Right lung (tissue), 5 donors: ENCODE data around the gene CDK10. TPM values are rescaled to one million over a fixed set of nuclear protein-coding genes. Genes with fewer than 3 reads are reported as not detected.

Experiments used
- DNase-seq, 2 donors: peaks; one replicate each; pipeline ENCODE4 v3.0.0-alpha.2; 2013
- polyA plus RNA-seq, 5 donors: library from polyadenylated mRNA; unstranded; fragments of 120-200 nt; gene quantifications; one replicate each; pipeline versions ENCODE4 v1.2.1 to v1.2.3, GENCODE V29; 2013; ENCODE audit warnings: inconsistent platforms in 1 of 5, low replicate concordance in 1 of 5; ENCODE audit not compliant: insufficient read length in 5 of 5, insufficient read depth in 1 of 5

Gene CDK10
- polyA plus RNA-seq, 5 donors: 80.3 to 139 (median 102) TPM

DNA sequence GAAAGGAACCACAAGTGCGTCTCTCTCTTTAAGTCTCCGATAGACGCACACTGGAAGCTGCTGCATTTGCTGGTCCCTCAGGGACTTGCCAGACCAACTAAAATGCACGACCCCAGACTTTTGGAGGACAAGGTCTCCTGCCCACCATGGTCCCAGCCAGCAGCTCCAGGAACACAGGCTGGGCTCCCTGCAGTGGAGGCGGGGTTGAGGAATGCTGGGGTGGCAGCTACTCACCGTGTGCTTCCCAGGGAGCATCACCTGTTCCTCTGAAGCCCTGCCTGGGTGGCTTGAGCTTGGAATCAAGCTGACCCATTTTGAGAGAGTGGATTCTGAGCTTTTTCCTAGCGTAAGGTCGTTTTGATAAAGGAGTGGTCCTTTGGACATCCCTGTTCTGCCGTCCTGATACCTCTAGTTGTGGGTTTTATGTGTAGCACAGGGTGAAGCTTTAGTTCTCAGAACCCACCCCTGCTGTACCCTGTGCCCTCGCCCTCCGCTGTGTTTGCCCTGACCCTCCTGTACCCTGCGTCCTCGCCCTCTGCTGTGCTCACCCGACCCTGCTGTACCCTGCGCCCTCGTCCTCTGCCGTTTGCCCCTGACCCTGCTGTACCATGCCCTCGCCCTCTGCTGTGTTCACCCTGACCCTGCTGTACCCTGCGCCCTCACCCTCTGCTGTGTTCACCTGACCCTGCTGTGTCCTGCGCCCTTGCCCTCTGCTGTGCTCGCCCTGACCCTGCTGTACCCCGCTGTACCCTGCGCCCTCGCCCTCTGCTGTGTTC is 45.8 kb downstream of the CDK10 start:
- no peak for DNase-seq

DNA sequence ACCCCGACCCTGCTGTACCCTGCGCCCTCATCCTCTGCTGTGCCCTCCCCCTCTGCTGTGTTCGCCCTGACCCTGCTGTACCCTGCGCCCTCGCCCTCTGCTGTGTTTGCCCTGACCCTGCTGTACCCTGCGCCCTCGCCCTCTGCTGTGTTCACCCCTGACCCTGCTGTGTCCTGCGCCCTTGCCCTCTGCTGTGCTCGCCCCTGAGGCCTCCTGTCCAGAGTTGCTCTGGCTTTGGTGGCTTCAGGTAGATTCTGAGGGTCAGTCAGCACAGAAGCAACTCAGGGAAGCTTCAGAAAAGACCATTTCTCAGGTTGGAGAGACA is 46.4 kb downstream of the CDK10 start:
- DNase-seq: no peak

GRCh38 chr16:89733322-89733721 is 46.8 kb downstream of the CDK10 start:
- DNase-seq: no peak

DNA sequence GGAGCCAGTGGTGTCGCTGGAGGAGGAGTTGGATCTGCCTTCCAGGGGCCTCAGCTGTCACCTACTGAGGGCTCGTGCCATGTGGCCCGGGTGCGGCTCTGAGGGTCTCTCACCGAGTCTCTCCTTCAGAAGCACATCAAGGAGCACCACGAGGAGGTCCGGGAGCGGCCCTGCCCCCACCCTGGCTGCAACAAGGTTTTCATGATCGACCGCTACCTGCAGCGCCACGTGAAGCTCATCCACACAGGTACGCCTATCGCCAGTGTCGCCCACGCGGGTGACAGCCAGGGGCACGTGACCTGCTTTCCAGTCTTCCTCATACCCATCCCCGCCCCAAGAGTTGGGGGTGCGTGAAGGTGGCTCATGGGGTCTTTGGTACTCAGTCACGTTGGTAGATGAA is 47.3 kb downstream of the CDK10 start:
- DNase-seq: no peak

DNA sequence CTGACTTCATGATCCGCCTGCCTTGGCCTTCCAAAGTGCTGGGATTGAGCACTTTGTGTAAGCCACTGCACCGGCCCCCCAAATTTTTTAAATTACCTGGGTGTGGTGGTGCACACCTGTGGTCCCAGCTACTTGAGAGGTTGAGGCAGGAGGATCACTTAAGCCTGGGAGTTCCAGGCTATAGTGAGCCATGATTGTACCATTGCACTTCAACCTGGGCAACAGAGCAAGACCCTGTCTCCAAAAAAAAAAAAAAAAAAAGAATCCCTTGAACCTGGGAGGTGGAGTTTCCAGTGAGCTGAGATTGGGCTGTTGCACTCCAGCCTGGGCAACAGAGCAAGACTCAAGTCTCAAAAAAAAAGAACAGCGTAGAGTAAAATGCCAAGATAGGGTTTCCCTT is 50.1 kb downstream of the CDK10 start:
- no peak for DNase-seq

DNA sequence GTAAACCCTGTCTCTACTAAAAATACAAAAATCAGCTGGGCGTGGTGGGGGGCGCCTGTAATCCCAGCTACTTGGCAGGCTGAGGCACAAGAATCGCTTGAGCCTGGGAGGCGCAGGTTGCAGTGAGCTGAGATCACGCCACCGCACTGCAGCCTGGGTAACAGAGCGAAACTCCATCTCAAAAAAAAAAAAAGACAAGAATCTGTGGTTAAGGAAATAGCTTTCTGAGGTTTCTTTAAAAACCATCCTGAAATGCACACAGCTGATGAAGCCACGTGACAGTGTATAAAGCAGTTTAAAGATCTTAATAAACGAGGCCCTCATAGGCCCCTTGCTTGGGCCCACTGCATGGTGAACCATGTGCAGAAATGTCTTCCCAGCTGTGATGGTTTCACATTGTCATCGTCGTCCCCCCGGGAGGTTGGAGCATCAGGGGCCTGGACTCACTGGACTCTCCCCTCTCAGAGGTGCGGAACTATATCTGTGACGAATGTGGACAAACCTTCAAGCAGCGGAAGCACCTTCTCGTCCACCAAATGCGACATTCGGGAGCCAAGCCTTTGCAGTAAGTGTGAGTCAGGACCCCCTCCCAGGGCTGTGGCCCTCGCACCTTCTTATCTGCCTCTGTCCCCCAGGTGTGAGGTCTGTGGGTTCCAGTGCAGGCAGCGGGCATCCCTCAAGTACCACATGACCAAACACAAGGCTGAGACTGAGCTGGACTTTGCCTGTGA is 51.0 kb downstream of the CDK10 start:
- DNase-seq: no peak

- DNase-seq: no peak
Measured at GRCh38 chr16:89738072-89738377, 51.5 kb downstream of the CDK10 start.

- no peak for DNase-seq
Measured at GRCh38 chr16:89738538-89739317, 52.2 kb downstream of the CDK10 start.

DNA sequence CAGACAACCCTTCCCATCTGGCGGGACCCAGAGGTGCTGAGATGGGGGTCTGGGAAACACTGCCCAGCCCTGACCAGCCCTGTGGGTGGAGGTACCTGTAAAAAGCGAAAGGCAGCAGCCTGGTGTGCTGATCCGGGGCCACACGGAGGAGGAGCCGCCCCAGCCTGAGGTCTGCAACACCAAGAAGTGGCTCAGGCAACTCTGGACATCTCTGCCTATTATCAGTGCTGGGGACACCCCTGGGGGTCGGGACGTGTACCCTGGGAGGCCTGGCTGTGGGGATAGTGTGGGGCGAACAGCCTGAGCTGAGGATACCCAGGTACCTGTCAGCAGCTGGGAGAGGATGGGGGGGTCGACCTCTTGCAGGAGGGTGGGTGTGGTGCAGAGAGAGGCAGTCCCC is 52.9 kb downstream of the CDK10 start:
- DNase-seq: no peak

DNA sequence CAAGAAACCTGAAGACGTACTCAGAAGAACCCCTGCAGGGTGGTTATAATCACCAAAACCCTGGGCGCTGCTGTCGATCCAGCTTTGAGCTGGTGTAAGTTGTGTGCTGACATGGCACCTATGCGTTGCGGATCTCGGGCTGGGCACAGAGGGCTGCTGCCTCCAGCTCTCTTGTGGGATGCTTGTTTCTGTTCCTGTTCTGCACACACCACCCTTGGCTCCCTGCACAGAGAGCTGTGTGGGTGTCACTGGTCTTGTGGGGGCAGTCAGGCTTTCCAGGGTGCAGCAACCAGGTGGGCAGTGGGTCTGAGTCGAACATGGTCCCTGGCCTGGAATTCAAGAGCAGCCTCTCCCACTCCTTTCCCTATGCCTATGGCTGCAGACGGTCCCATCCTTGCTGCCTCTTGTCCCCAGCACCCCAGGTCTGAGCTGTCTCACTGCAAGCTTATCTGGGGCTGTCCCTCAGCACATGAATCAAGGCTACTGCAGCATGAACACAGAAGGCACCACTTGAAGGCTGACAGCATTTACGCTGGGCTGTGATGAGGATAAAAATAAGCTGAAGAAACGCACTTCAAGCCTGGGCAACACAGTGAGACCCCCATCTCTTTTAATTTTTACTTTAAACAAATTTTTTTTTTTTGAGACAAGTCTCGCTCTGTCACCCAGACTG is 55.0 kb downstream of the CDK10 start:
- DNase-seq: no peak

DNA sequence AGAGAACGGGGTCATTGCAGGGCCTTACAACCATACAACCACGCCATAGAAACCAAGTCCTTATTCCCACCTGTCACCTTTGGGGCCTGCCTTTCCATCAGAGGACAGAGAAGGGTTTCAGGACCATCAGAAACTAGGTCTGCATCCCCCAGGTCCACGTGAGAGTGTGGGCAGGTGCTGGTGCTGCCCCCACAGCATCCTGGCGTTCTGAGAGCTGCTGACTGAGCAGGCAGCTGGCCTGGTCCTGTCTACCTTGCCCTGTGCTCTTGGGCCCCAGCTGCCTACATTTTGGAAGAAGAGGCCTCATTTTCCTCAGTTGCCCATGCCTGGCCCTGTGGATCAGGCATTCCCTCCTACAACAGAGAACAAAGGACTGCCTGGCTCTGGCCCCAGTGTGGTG is 56.5 kb downstream of the CDK10 start:
- DNase-seq: no peak

DNA sequence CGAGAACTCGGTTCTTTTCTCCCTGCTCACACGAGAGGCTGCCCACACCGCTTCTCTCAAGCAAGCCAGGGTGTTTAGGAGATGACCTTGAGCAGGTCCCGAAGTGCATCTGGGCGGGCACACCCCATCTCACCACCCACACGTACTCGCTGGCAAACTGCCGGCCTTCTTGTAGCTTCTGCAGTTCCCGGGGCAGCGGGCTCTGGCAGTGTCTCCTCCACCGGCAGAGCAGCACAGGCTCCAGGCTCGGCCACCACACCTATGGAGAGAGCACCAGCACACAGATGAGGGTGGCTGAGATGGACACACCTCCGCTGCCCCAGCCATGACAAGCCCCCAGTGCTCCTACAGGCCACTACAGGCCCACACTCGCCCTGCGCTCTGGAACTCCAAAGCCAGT is 58.3 kb downstream of the CDK10 start:
- DNase-seq: no peak

Other genes starting within 250 kb of the CDK10 start
- gene ANKRD11, start 196.1 kb upstream of the CDK10 start, polyA plus RNA-seq: 100 to 1,000 TPM in 1 of 5 donors, 10 to 100 TPM in 4; 82.4 to 104 (median 91.2) TPM
- gene SPG7, start 178.3 kb upstream of the CDK10 start, polyA plus RNA-seq: 100 to 1,000 TPM in 4 of 5 donors, 10 to 100 TPM in 1; 100.0 to 129 (median 121) TPM
- 1,000 to 10,000 TPM; 2,126 to 4,007 (median 2,543) TPM for gene RPL13, start 126.0 kb upstream of the CDK10 start, polyA plus RNA-seq
- gene CPNE7, start 110.9 kb upstream of the CDK10 start, polyA plus RNA-seq: under 1 TPM in 4 of 5 donors, not detected in 1; 0.26 to 0.76 (median 0.33) TPM
- 10 to 100 TPM in 1 of 5 donors, 1 to 10 TPM in 4; 4.6 to 13.1 (median 7.0) TPM for gene DPEP1, start 73.0 kb upstream of the CDK10 start, polyA plus RNA-seq
- gene CHMP1A, start 29.0 kb upstream of the CDK10 start, polyA plus RNA-seq: 10 to 100 TPM; 47.5 to 97.3 (median 66.4) TPM
- gene SPATA33, start 28.9 kb upstream of the CDK10 start, polyA plus RNA-seq: 10 to 100 TPM; 12.3 to 16.1 (median 14.2) TPM
- gene SPATA2L, start 15.0 kb downstream of the CDK10 start, polyA plus RNA-seq: 1 to 10 TPM; 1.9 to 7.1 (median 3.4) TPM
- 10 to 100 TPM in 3 of 5 donors, 1 to 10 TPM in 2; 7.7 to 17.1 (median 11.1) TPM for gene VPS9D1, start 34.2 kb downstream of the CDK10 start, polyA plus RNA-seq
- gene ZNF276, start 34.8 kb downstream of the CDK10 start, polyA plus RNA-seq: 10 to 100 TPM; 22.3 to 36.5 (median 30.2) TPM
- 10 to 100 TPM; 17.8 to 35.9 (median 30.2) TPM for gene FANCA, start 130.0 kb downstream of the CDK10 start, polyA plus RNA-seq
- 10 to 100 TPM; 10.3 to 18.1 (median 11.4) TPM for gene SPIRE2, start 141.8 kb downstream of the CDK10 start, polyA plus RNA-seq
- 100 to 1,000 TPM; 126 to 162 (median 151) TPM for gene TCF25, start 186.9 kb downstream of the CDK10 start, polyA plus RNA-seq
- 1 to 10 TPM; 2.2 to 5.0 (median 3.7) TPM for gene MC1R, start 232.2 kb downstream of the CDK10 start, polyA plus RNA-seq
- gene TUBB3, start 236.7 kb downstream of the CDK10 start, polyA plus RNA-seq: 10 to 100 TPM in 1 of 5 donors, 1 to 10 TPM in 4; 3.9 to 11.6 (median 5.9) TPM